GM18511 (cell line): ENCODE measurements around the gene C1RL.

Experiments used
- ATAC-seq: cut with Tn5 transposase; IDR thresholded peaks from one replicate; pipeline ENCODE4 v1.9.1; 2021; ENCODE audit warnings: mild to moderate bottlenecking, moderate library complexity; ENCODE audit not compliant: unreplicated experiment

The C1RL gene

DNA sequence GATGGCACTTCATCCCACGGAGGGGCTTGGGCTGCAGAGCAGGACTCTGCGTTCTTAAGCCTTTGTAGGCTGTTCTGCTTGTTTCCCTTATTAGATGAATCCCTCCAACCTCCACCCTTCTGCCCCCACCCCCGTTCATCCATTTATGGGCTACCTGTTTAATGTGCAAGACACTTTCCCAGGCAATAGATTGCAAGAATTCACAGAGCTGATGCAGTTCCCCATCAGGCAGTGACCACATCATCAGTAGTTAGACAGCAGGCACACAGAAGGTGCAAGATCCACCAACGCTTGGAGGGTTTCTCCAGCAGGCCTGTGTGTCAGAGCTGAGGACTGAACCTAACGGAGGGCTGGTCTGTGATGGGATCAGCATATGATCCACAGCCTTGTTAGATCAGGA is 15.5 kb downstream of the C1RL start:
- no peak for ATAC-seq

DNA sequence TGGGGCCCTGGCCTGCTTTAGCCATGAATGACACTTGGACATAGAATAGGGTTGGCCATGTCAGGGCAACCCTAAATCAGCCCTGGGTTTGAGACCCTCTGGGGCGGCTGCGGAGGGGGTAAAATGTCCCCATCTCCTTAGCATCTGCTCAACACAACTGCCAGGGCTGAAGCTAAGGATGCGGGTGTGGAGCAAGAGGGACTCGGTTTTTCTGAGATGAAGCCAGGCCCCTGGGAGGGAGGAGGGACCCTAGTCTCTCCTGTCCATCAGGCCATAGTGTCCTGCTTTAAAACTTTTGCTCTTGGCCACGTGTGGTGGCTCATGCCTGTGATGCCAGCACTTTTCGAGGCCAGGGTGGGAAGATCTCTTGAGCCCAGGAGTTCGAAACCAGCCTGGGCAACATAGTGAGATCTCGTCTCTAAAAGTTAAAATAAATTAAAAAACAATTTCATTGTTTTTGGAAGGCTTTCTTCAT is 16.0 kb downstream of the C1RL start:
- ATAC-seq: no peak

DNA sequence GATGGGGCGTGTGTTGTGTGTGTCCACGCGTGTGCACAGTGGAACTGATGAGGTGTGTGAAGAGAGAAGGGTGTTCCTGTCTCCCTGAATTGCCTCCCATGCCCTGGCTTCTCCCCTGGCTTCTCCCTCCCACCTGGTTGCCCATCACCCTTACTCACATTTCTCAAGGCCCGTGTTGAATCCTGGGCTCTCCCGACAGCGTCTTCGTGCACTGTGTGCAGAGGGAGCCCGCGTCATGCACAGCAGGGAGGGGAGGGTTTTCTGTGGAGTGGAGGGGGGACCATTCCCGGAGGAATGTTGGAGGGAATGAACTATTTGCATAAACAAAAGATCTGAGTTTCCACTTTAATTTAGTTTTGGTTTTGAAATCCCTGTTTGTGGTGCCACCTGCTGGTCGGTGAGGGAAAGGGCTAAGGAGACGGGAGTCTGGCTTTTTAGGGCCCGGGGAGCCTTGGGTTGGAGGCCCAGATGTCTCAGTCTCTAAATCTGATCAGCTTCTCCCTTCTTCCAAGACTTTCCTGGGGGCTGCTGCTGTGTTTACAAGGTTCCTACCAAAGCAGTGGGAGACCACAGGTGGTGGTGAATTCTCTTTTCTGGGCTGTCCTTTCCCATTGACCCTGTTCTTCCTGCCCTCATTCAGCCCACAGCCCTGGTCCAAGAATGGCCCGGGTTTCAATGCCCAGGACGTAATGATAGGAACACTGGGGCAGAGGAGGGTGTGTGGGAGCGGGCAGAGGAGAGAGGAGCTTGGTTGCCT is 16.6 kb downstream of the C1RL start, which contains the start of gene C1R:
TSS of gene C1R (minus strand) at position 217 of the 757 bp plus-strand sequence. CDS start at position 160, 57 bp downstream.
- no peak for ATAC-seq

DNA sequence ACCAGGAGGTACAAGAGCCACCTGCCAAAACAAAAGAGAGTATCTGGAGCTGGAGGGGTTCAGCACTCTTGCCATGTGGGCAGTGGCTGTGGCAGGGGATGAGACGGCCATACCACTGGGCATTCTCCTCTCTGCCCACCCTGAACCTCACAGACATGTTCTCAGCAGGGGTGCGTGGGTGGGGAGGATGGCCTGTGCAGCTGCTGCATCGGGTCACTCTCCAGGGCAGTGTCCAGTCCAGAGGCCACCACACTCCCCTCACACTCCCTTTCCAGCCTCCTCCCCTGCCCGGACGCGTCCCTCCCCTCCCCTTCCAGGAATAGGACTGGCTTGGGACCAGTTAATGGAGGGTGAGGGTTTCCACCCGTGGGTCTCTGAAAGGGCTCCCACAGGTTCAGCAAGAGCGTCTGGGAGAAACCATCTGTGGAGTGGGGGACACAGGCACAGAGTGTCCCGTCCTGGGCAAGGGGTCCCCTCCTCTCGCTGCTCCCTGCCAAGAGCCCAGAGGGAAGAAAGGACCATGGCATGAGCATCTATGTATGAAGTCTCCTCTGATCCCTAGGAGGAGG is 17.3 kb downstream of the C1RL start:
- ATAC-seq: no peak

DNA sequence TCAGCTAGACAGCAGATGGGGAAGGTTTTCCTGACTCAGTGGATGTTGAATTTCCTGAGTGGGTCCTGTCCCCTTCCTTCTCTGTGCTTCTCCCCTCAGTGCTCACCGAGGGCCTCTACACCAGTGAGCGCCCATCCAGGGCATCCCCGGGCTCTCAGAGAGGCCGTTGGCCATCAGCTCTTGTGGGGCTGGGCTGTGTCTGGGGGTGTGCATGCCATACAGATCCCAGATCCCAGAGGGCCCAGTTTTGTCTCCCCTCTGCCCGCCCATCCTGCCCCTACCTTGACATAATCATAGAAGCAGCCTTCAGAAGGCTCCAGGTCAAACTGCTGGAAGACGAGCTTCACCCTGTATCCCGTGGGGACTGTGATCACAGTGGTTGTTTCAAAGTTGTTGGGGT is 17.8 kb downstream of the C1RL start:
- ATAC-seq: no peak

DNA sequence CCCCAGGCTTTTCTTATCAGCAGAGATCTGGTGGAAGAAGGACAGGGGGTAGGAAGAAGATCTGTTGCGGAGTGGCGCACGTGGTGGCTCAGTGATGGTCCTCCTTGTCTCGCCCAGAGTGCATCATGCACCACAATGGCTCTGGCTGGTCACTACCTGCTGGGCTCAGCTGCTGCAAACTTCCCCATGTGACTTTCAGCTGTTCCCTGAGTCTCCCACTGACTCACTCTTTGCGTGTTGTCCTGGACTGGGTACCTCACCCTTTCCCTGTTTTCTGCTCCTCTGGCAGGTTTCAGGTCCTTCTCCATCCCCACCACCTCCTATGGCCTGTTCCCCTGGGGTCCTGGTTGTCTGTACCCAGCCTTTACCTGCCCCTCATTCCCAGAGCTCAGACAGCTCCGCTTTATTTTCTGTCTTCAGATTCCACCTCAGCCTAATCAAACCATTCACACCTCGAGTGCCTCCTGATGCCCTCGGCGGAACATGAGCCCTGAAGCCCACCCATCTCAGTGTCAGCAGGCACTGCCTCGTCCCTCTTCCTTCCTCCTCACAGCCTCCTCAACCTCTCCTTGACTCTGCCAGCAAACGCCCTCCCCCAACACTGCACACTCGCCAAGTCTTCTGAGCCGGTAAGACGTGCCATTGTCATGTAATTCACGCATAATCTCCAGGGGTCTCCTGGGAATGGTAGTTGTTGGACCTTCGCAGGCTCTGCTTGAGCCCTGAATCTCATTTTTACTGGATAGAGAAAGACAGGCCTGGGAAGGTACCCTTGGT is 18.6 kb downstream of the C1RL start:
- ATAC-seq: no peak

DNA sequence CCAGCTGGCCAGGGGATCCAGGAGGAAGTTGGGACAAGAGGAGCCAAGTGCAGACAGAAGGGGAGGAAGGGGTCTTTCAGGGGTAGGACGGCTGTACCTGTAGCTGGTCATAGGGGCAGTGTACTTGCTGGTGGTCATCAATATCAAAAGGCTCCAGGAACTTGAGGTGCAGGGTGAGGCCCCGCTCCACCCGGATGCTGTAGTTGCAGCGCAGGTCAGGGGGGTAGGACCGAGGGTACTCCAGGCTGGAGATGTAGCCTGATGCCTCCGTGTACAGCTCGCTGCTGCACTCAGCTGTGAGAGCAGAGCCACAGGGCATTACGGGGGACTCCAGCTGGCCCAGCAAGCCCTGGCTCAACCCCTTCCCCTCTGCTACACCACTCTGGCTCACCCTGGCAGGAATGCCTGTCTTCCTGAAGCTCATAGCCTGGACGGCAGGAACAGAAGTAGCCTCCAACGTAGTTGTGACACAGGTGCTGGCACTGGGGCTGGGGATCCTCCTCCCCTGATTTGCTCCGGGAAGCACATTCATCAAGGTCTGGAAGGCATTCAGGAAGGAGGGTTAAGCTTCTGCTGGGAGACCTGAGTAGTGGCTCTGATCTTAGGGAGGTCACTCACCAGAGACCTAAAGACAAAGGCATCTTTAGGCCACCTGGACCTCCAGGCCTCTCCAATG is 19.7 kb downstream of the C1RL start:
- no peak for ATAC-seq

DNA sequence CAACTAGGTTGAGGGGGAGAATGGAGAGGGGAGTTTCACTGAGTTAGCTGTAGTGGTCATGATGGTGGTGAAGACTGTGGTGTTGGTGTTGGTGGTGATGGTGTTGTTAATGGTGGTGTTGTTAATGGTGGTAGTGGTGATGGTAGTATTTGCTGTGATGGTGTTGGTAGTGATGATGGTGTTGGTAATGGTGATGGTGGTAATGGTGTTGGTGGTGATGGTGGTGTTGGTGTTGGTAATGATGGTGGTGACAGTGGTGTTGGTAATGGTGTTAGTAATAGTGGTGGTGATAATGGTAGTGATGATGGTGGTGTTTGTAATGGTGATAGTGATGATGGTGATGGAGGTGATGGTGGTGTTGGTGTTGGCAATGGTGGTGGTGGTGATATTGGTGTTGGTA is 25.9 kb downstream of the C1RL start:
- ATAC-seq: no peak

DNA sequence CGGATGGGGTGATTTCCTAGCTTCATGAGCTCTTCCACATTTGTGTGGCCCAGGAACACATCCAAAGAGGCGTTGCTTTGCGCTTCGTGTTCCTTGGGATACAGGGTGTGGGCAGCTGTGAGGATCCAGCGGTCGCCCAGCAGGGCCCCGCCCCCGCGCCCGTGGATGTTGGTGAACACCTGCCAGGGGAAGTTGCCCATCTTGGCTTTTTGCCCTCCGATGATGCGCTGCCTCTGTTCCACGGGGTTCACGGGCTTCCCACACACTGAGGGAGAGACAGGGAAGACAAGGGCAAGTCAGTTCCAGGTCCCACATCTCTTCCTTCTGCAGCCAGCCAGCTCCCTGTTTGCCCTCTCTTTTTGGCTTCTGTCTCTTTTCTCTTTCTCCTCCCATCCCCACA is 28.0 kb downstream of the C1RL start:
- no peak for ATAC-seq

DNA sequence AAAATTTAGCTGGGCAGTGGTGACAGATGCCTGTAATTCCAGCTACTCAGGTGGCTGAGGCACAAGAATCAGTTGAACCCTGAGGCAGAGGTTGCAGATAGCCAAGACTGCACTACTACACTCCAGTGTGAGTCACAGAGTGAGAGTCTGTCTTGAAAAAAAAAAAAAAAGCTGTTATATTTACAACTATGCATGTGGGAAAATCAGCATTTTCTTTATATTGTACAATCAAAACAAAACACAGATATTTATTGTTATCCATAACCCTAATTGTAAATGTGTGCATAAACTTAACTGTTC is 29.2 kb downstream of the C1RL start:
- ATAC-seq: no peak

DNA sequence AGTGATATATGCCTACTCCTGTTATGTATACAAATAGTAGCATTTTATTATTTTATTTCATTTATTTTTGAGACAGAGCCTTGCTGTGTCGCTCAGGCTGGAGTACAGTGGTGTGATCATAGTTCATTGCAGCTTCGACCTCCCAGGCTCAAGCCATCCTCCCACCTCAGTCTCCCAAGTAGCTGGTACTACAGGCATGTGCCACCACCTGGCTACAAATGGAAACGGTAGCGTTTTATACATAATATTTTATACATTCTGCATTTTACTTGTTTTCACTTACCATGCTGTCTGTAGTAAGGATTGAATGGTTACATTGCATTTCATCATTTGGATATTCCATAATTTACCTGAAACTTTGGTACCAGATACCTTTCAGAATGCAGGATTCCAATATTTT is 30.9 kb downstream of the C1RL start:
- no peak for ATAC-seq

DNA sequence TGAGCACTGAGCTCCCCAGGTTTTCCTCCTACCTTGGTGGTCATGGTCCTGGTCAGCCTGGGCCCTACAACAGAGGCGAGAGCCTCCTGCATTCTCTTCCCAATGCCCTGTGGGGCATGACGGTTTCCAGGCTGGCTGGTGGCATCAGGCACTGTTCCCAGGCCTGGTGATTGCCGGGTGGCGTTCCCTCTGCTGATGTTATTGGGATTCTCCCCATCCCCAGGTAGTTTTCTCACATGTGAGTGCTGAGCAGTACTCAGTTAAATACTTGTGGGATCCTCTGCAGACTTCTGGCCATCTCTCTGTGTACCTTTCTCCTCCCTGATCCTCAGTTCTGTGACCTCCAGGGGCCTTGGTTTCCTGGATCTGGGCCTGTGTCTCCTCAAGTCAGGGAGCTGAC is 32.5 kb downstream of the C1RL start:
- no peak for ATAC-seq

DNA sequence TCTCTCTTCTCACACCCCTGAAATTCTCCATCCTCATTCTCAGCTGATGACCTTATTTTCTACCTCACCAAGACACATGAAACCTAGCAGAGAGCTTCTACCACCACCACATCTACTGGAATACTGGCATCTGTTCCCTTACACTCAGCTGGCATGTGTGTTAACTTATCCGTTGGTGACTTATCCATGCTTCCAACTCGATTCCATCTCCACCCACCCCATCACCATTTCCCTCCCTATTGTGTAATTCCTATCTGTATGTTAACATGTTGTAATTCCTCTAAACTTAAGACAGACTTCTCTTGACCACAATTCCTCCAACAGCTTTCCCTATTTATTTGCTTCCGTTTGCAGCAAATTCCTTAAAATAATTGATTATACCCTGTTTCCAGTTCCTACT is 33.1 kb downstream of the C1RL start:
- no peak for ATAC-seq

DNA sequence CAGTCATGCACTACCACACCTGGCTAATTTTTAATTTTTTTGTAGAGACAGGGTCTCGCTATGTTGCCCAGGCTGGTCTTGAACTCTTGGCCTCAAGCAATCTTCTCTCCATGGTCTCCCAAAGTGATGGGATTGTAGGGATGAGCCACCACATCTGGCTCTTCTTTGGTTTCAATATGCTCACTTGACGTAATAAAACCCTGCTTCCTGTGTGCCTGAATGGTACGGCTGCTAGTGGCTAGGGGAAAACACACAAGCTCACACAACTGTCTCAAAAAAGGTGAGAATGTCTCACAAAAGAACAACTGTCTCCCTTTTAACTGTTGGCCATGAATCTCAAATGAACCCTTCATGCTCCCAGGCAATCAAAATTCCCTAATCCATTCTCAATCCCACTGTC is 33.5 kb downstream of the C1RL start:
- no peak for ATAC-seq

DNA sequence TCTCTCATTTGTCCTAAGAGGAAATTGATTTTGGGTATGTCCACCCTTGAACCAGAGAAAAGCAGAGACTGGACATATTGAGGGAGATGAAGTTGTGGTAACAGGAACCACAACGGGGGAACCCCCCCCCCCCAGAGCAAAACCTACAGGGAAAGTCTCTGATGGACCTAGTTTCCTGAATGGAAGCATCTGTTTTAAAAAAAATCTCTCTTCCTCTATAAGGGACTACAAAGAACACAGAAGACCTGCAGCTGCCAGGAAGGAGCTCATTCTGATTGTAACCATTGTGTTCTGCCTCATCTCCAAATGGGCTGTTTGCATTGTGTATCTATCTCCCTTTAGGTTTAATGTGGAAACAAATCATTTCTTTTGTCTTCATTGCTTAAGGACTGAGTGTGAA is 35.1 kb downstream of the C1RL start:
- ATAC-seq: no peak

DNA sequence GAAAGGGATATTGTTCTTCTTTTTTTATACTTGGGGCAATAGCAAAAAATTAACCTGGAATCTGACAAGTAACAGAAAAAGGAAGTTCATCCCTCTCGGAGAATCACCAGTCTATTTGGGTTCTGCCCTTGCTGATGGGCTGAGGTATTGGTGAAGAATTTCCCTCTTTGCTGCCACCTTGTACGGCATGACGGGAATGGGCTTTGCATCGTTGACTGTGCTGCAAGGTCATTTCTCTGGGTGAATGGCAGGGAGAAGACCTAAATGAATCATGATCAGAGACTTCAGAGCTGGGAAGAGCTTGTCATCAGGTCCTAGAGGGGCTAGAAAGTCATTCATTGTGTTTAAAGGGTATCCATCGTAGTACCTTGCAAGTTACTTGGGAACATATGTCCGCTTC is 36.5 kb downstream of the C1RL start:
- no peak for ATAC-seq

DNA sequence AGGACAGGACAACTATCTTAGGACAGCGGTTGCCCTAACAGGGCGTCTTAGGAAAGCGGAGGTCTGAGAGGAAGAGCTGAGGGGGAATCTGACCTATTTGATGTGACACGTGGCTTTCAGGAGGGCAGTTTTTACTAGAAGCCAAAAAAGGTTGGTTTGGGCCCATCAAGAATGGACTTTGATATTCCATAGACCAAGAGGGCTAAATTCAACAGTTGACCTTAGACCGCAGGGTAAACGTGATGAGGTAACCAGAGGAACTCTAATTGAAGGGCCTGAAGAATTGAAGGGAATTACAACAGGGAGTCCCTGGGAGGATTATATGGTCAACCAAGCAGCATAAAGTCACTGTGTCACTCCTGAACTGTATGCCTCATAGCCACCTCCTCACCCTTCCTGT is 37.0 kb downstream of the C1RL start:
- no peak for ATAC-seq

DNA sequence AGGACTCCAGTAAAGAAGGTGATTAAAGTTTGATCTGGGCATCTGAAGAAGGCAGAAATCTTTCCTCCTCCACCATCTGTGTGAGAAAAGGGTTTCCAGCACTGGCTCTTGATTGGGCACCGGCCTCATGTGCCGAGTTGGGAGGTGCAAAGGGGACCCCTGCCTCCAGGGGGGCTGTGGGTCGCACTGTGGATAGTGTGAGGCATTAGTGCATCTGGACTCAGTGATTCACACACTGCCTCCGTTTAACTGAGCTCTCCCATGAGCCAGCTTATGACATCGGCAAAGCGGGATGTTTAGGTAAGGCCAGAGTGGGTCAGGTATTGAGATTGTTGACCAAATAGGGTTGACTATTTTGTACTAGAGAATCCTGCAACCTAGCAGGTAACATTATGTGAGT is 39.6 kb downstream of the C1RL start:
- ATAC-seq: no peak

DNA sequence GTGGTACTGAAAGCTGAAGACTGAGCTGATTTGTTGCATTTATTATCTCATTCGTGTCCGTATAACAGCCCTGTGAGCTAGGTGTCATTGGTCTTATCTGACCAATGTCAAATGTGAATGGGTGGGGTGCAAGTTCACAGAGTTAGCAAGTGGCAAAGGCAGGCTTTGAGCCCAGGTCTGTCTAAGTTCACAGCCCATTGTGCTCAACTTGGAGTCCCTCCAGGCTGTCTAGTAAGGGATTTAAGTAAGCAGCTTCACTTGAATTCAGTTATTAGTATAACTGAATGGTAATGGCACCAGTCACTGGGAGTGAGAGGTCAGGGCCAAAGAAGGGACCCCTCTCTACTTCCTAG is 40.0 kb downstream of the C1RL start:
- no peak for ATAC-seq

DNA sequence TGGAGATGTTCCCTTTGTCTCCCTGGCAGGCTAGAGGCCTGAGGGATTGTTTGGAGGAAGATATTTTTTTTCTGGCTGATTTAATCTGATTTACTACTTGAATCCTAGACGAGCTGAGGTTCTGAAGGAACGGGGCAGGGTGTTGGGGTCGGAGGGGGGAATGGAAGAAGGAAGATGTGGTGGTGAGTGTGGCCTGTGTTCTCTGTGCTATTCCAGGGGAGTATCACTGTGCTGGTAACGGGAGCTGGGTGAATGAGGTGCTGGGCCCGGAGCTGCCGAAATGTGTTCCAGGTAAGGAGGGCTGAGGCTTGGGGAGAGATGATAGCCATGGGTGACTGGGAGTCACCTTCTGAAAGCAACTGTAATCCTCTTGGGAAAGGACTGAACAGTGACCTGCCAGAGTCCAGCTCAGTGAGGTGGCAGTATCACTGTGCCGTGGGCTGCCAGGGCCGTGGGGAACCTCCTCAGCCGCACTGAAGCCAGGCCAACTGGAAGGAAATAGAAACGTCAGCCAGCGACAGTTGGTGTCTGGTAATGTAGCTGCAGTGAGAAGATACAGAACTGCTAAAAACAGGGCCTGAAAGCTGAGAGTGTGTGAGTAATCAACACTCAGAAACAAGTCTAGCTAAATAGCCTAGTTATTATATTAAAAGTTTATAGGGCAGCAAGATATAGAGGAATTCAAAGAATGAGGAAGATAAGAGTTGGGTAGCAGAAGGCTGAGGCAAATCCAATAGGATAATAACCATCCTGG is 40.6 kb downstream of the C1RL start:
- ATAC-seq: no peak

DNA sequence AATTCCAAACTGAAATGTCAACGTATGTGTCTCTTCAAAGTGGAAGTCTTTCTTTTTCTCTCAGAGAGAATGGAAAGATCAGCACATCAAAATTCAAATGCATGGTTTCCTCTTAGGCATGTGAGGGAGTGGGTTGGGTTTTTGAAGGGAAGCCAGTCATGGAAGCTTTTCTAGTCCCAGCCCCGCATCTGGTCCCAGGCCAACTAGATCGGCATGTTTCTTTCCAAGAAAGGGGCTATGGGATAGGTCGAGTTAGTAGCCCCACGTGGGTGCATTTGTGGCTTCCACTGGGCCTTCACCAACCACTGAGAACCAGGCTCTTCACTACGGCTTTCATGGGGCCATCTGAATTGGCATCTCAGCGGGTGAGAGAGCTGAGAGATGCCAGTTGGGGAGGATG is 41.9 kb downstream of the C1RL start:
- ATAC-seq: no peak
